GM18502 (cell line): ENCODE results near the gene CEBPA.
"Not testable (repeated sequence)": the region's sequence is repeated elsewhere in the genome, so short reads cannot be mapped to it uniquely, and the experiment has no call there.

Experiments used
- ATAC-seq: cut with Tn5 transposase; IDR thresholded peaks from one replicate; pipeline ENCODE4 v1.9.1; 2021; ENCODE audit warnings: mild to moderate bottlenecking; ENCODE audit not compliant: unreplicated experiment, poor library complexity

Gene CEBPA

GRCh38 chr19:33329060-33329459 is 26.7 kb upstream of the CEBPA start:
- ATAC-seq = no peak

- no peak for ATAC-seq
Observed at GRCh38 chr19:33325920-33326319, 23.6 kb upstream of the CEBPA start.

- no peak for ATAC-seq
Observed at GRCh38 chr19:33324628-33325027, 22.3 kb upstream of the CEBPA start.

GRCh38 chr19:33323093-33323820 is 20.9 kb upstream of the CEBPA start:
- no peak for ATAC-seq

- no peak for ATAC-seq
Observed at GRCh38 chr19:33320636-33321035, 18.3 kb upstream of the CEBPA start.

GRCh38 chr19:33317991-33318390 is 15.7 kb upstream of the CEBPA start:
- ATAC-seq = not testable (repeated sequence)

- no peak for ATAC-seq
Observed at GRCh38 chr19:33317517-33317916, 15.2 kb upstream of the CEBPA start.

- ATAC-seq = no peak
Observed at GRCh38 chr19:33316541-33317264, 14.4 kb upstream of the CEBPA start.

GRCh38 chr19:33312808-33313207 is 10.5 kb upstream of the CEBPA start:
- not testable (repeated sequence) for ATAC-seq

- ATAC-seq = no peak
Observed at GRCh38 chr19:33312065-33312464, 9.7 kb upstream of the CEBPA start.

- ATAC-seq = no peak
Observed at GRCh38 chr19:33311326-33311682, 9.0 kb upstream of the CEBPA start.

- no peak for ATAC-seq
Observed at GRCh38 chr19:33310606-33311325, 8.4 kb upstream of the CEBPA start.

- no peak for ATAC-seq
Observed at GRCh38 chr19:33309826-33310225, 7.5 kb upstream of the CEBPA start.

GRCh38 chr19:33306853-33307792 is 4.8 kb upstream of the CEBPA start:
- no peak for ATAC-seq

GRCh38 chr19:33306191-33306590 is 3.9 kb upstream of the CEBPA start:
- ATAC-seq = no peak

- no peak for ATAC-seq
Observed at GRCh38 chr19:33304760-33305647, 2.7 kb upstream of the CEBPA start.

- no peak for ATAC-seq
Observed at GRCh38 chr19:33304371-33304759, 2.0 kb upstream of the CEBPA start.

- no peak for ATAC-seq
Observed at GRCh38 chr19:33303791-33304345, 1.5 kb upstream of the CEBPA start.
